Right cardiac atrium (tissue), 5 donors: ENCODE data around the gene VCX3B. TPM values are rescaled to one million over a fixed set of nuclear protein-coding genes. Genes with fewer than 3 reads are reported as not detected.
"Not testable (repeated sequence)": the region's sequence is repeated elsewhere in the genome, so short reads cannot be mapped to it uniquely, and the experiment has no call there.

Source experiments
- ATAC-seq, 2 donors: fragments of 200-7000 bp; cut with Tn5 transposase; one replicate each; pipeline versions ENCODE4 v1.8.0 to v1.9.1; 2020; ENCODE audit warnings: moderate library complexity in 2 of 2, mild to moderate bottlenecking in 1 of 2
- DNase-seq, 3 donors: peaks; one replicate each; pipeline ENCODE4 v3.0.0-alpha.2; 2020
- H3K27ac ChIP-seq: one replicate; pipeline ENCODE4 v1.5.1; 2013; ENCODE audit warnings: mild to moderate bottlenecking, low read length, control low read depth, moderate library complexity
- H3K27me3 ChIP-seq: one replicate; pipeline ENCODE4 v1.6.1; 2013; ENCODE audit not compliant: control insufficient read depth, insufficient read depth
- H3K4me1 ChIP-seq: one replicate; pipeline ENCODE4 v1.6.1; 2013; ENCODE audit warnings: low read length; ENCODE audit not compliant: control insufficient read depth, insufficient read depth
- H3K4me3 ChIP-seq: one replicate; pipeline ENCODE4 v1.5.1; 2013; ENCODE audit warnings: low read length, control low read depth
- H3K9me3 ChIP-seq: one replicate; pipeline ENCODE4 v1.6.1; 2013; ENCODE audit warnings: low read length; ENCODE audit not compliant: control insufficient read depth
- WGBS: extraction: QIAGEN DNeasy Blood & Tissue Kit; methylation state at CpG from one replicate; pipeline ENCODE4 v1.1.7; 2013; 5-methylcytosine and 5-hydroxymethylcytosine counted together
- intact Hi-C, 4 donors: fragments of 100-400 bp; cut with DNase I; formaldehyde crosslinking; loops; one replicate each; pipeline versions ENCODE4 v1.11.0 to v1.14.0; 2022 to 2023
- polyA plus RNA-seq: library from polyadenylated mRNA; stranded (reverse); fragments of 200-250 nt; gene quantifications from one replicate; pipeline ENCODE4 v1.2.3, GENCODE V29; 2013
- total RNA-seq, 4 donors: library from RNA; stranded (reverse); fragmentation: NEBNext Ultra II Directional; extraction: Animal tissue kit (Norgen Biotek cat#: 25700); gene quantifications; one replicate each; pipeline ENCODE4 v1.2.1, GENCODE V29; 2021
- donor health status: healthy with polysubstance abuse.
- donor health status: DM: no; HTN: yes; CAD: no.
- donor health status: DM: no; HTN: no; CAD: no.
- donor health status: DM: no; HTN: yes; CAD: no; lungs with severe emphysema.
- donor health status: DM: yes; HTN: yes; CAD: no.

The VCX3B gene
- total and polyA plus RNA-seq, 5 donors: 0.21 to 0.28 TPM; not detected in 3

DNA sequence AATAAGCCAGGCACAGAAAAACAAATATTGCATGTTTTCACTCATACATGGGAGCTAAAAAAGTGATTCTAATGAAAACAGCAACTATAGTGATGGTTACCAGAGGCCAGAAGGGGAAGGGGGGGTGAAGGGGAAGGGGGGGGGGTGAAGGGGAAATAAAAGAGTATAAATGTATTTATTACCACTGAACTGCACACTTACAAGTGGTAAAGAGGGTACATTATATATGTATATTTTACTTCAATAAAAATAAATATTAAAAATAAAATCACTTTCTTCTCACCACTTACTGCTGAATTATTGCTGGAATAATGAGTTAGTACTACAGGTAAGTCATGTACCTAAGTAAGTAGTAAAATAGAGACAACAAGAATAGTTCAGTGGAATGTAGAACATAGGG is 2.1 kb upstream of the VCX3B start:
- ATAC-seq (no peak), DNase-seq (no peak)
- no peaks in the 10 kb centered on the region for H3K27me3 ChIP-seq
- H3K27ac ChIP-seq: no peak overlapping the region
- no peaks in the 10 kb centered on the region for H3K4me1 ChIP-seq
- H3K9me3 ChIP-seq: no peaks in the 10 kb centered on the region
- intact Hi-C loops: no loop called here
- H3K4me3 ChIP-seq: no peak overlapping the region

- Histone ChIP-seq H3K9me3 (no peaks in the 10 kb centered on the region), H3K27ac (no peak overlapping the region), H3K4me3 (no peak overlapping the region), H3K4me1 (no peaks in the 10 kb centered on the region), H3K27me3 (no peaks in the 10 kb centered on the region)
- intact Hi-C loops: no loop called here
- DNase-seq: no peak
- no peak for ATAC-seq
- WGBS: 59% methylated on average over 8 of the region's 8 CpGs
These were observed 19.8 kb downstream of the VCX3B start for GRCh38 chrX:8484360-8484949.

DNA sequence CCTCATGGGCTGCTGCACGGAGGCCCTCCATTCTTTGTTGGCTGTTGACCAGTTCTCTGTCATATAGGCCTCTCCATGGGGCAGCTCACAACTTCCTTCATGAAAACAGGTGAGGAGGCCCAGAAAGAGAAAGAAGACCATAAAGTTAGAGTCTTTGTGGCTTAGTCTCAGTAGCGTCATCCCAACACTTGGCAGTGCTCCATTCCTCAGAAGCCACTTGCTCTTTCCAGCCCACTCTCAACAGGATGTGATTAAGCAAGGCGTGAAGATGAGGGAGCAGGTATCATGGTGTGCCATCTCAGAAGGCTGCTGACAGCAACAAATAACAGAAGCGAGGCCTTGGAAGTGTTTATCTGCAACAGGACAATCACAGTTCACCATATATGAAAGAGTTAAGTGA is 30.4 kb downstream of the VCX3B start:
- ATAC-seq, H3K9me3 ChIP-seq, intact Hi-C loops, H3K27ac ChIP-seq, H3K4me1 ChIP-seq, H3K4me3 ChIP-seq, DNase-seq, H3K27me3 ChIP-seq: not testable (repeated sequence)
- WGBS: 64% methylated on average over 4 of the region's 4 CpGs

DNA sequence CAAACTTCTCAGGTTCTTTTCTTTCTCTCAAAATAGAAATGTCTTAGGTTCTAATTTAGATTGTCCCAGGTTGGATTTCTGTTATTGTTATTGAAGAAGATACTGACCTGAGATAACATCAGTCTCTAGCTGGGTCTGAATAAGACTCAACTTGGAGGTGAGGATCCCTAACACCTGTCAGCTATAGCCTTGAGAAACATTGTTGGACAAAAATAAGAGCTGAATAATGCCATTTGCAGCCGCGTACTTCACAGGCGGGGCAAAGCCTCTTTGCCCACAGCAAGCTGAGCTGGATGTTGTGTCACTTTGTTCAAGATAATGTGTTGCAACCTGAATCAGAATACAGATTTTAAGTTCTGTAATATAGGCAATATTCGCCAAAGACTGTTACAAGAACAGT is 35.6 kb downstream of the VCX3B start:
- no peak overlapping the region for H3K4me3 ChIP-seq
- no peak overlapping the region for H3K27ac ChIP-seq
- DNase-seq (no peak), ATAC-seq (no peak)
- intact Hi-C loops: no loop called here
- WGBS: 95% methylated on average over 4 of the region's 4 CpGs
- H3K27me3 ChIP-seq: no peaks in the 10 kb centered on the region
- no peaks in the 10 kb centered on the region for H3K4me1 ChIP-seq
- no peaks in the 10 kb centered on the region for H3K9me3 ChIP-seq

DNA sequence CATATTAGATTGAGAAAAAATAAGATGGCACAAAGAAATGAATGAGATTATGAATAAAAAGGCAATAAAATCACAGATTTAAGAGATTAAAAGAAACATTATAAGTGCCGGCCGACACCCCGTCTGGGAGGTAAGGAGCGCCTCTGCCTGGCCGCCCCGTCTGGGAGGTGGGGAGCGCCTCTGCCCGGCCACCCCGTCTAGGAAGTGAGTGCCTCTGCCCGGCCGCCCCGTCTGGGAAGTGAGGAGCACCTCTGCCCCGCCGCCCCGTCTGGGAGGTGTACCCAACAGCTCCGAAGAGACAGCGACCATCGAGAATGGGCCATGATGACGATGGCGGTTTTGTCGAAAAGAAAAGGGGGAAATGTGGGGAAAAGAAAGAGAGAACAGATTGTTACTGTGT is 37.5 kb downstream of the VCX3B start:
- intact Hi-C loops: not testable (repeated sequence)

DNA sequence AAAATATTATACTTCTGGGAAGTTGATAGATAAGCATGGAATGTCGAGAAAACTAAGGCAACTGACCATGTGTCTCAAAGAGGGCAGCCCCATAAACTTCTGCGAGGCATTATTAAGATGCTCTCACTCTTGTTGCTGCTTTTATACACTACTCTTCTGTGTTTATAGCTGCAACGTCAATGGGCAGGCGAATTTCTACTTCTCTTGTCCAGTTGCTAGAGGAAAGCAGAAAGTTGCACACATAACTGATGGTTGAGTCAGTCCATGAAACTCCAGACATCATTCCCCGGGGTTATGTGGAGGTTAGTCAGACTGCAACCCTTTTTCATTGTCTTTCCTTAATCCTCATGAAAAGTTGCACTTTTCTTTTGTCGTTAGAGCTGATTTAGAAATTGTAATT is 39.8 kb downstream of the VCX3B start:
- H3K27me3 ChIP-seq: no peaks in the 10 kb centered on the region
- no peak for DNase-seq
- ATAC-seq: peak in 1 of 2 donors; percentile 36
- intact Hi-C loops: no loop called here
- H3K27ac ChIP-seq: no peak overlapping the region
- H3K4me1 ChIP-seq: no peaks in the 10 kb centered on the region
- WGBS: 47% methylated on average over 6 of the region's 6 CpGs
- no peaks in the 10 kb centered on the region for H3K9me3 ChIP-seq
- no peak overlapping the region for H3K4me3 ChIP-seq

More for the DNA sequence above, 37.5 kb downstream of the VCX3B start:
- not testable (repeated sequence) for H3K27ac ChIP-seq, H3K27me3 ChIP-seq, ATAC-seq, H3K4me3 ChIP-seq, H3K9me3 ChIP-seq, H3K4me1 ChIP-seq
- peak in 1 of 3 donors; percentile 41 for DNase-seq
- WGBS: 97% methylated on average over 14 of the region's 21 CpGs
